HCT116 (cell line): ENCODE results near the gene GPR68. TPM values are rescaled to one million over a fixed set of nuclear protein-coding genes. Genes with fewer than 3 reads are reported as not detected.

Experiments used
- ATAC-seq: fragments of 200-7000 bp; cut with Tn5 transposase; 2 replicates; pipeline ENCODE4 v1.9.1; 2020; ENCODE audit warnings: mild to moderate bottlenecking, moderate library complexity
- BruUV-seq: library from RNA; stranded (reverse); fragments of 400-500 nt; replicated peaks from 2 replicates; lab custom pipeline; 2021; lab: Mats Ljungman, UMichigan
- CTCF ChIA-PET: fragments of 300-600 bp; sonication (Branson Sonifier 250); formaldehyde crosslinking; loops from one replicate; lab custom pipeline; 2021; ENCODE audit warnings: antibody characterized with exemption; lab: Charles Lee
- POLR2A ChIA-PET: fragments of 300-600, 350-600 bp; sonication (Branson Sonifier 250); formaldehyde crosslinking; loops from one replicate; lab custom pipeline; 2021; ENCODE audit warnings: antibody characterized with exemption; lab: Charles Lee
- RAD21 ChIA-PET, 2 experiments: fragments of 300-600 bp; sonication (Branson Sonifier 250); formaldehyde crosslinking; loops; one replicate each; lab custom pipeline; 2023; ENCODE audit warnings: low total read pairs in 2 of 2; ENCODE audit not compliant: uncharacterized antibody in 2 of 2, unreplicated experiment in 2 of 2, low non-redundant PET in 1 of 2; lab: Charles Lee
- DNase-seq: peaks from one replicate; pipeline ENCODE4 v3.0.0-alpha.2; 2010; ENCODE audit warnings: low read depth, low spot score
- H2AFZ ChIP-seq: fragments of 200-600 bp; shearing (Covaris generic), sonication (generic); 2 replicates; pipeline ENCODE4 v1.6.1; 2017; ENCODE audit warnings: low read depth, mixed run types, mixed read lengths, antibody characterized with exemption, low read length; ENCODE audit not compliant: poor library complexity, severe bottlenecking
- H3K27ac ChIP-seq: 2 replicates; pipeline ENCODE4 v1.5.1; 2012; ENCODE audit warnings: low read depth, low read length
- H3K27me3 ChIP-seq: fragments of 200-600 bp; sonication (generic); 2 replicates; pipeline ENCODE4 v1.6.1; 2016; ENCODE audit warnings: mixed run types, low read length, mixed read lengths; ENCODE audit not compliant: insufficient read depth
- H3K36me3 ChIP-seq, 2 experiments: fragments of 200-500 bp in 1 of 2; fragments of 200-600 bp in 1 of 2; sonication (Bioruptor generic) in 1 of 2; sonication (generic) in 1 of 2; 2 replicates each; pipeline versions ENCODE4 v1.5.1 to v1.6.1; 2014 to 2016; ENCODE audit warnings: low read length in 2 of 2, inconsistent platforms in 1 of 2, mixed read lengths in 1 of 2, mixed run types in 1 of 2; ENCODE audit not compliant: insufficient read depth in 2 of 2, control insufficient read depth in 1 of 2
- H3K4me1 ChIP-seq, 2 experiments: fragments of 200-600 bp in 1 of 2; sonication (generic) in 1 of 2; 2 replicates each; pipeline versions ENCODE4 v1.5.1 to v1.6.1; 2012 to 2017; ENCODE audit warnings: low read length in 2 of 2, inconsistent platforms in 1 of 2, mild to moderate bottlenecking in 1 of 2, mixed read lengths in 1 of 2, mixed run types in 1 of 2, moderate library complexity in 1 of 2; ENCODE audit not compliant: insufficient read depth in 2 of 2, control insufficient read depth in 1 of 2
- H3K4me2 ChIP-seq: fragments of 200-600 bp; sonication (generic); 2 replicates; pipeline ENCODE4 v1.6.1; 2017; ENCODE audit warnings: mixed run types, low read length, mixed read lengths
- H3K4me3 ChIP-seq, 2 experiments: fragments of 200-600 bp in 1 of 2; sonication (generic) in 1 of 2; replicated peaks in 1 of 2; 2 replicates each; pipeline ENCODE4 v1.5.1; 2011 to 2016; ENCODE audit warnings: low read length in 2 of 2, control low read depth in 1 of 2, low read depth in 1 of 2, mild to moderate bottlenecking in 1 of 2, mixed read lengths in 1 of 2, mixed run types in 1 of 2
- H3K79me2 ChIP-seq: fragments of 200-600 bp; sonication (generic); 2 replicates; pipeline ENCODE4 v1.6.1; 2017; ENCODE audit warnings: mild to moderate bottlenecking, mixed run types, low read length, moderate library complexity, mixed read lengths; ENCODE audit not compliant: insufficient read depth
- H3K9ac ChIP-seq: fragments of 200-600 bp; sonication (generic); 2 replicates; pipeline ENCODE4 v1.6.1; 2016; ENCODE audit warnings: low read length, mixed read lengths
- H3K9me2 ChIP-seq: fragments of 200-600 bp; sonication (generic), shearing (Covaris generic); 2 replicates; pipeline ENCODE4 v1.6.1; 2017; ENCODE audit warnings: mixed run types, mild to moderate bottlenecking, moderate library complexity; ENCODE audit not compliant: insufficient read depth
- H3K9me3 ChIP-seq, 2 experiments: fragments of 200-500 bp in 1 of 2; fragments of 200-600 bp in 1 of 2; sonication (Bioruptor generic) in 1 of 2; sonication (generic) in 1 of 2; 2 replicates each; pipeline ENCODE4 v1.6.1; 2014 to 2017; ENCODE audit warnings: low read length in 2 of 2, mixed read lengths in 2 of 2, inconsistent platforms in 1 of 2, low read depth in 1 of 2, mild to moderate bottlenecking in 1 of 2, mixed run types in 1 of 2, moderate library complexity in 1 of 2; ENCODE audit not compliant: control insufficient read depth in 1 of 2, insufficient read depth in 1 of 2
- H4K20me1 ChIP-seq: fragments of 200-600 bp; sonication (generic), shearing (Covaris generic); 2 replicates; pipeline ENCODE4 v1.6.1; 2017; ENCODE audit warnings: mixed run types, mild to moderate bottlenecking, moderate library complexity; ENCODE audit not compliant: insufficient read depth
- CBX3 ChIP-seq: IDR thresholded peaks from 2 replicates; pipeline ENCODE4 v1.6.1; 2012; ENCODE audit warnings: low read depth
- CEBPB ChIP-seq: IDR thresholded peaks from 2 replicates; pipeline ENCODE4 v1.6.1; 2012; ENCODE audit warnings: low read depth
- EZH2phosphoT487 ChIP-seq: fragments of 200-600 bp; IDR thresholded peaks from 2 replicates; pipeline ENCODE4 v1.6.1; 2018; ENCODE audit warnings: antibody characterized with exemption, borderline replicate concordance
- FOSL1 ChIP-seq: IDR thresholded peaks from 2 replicates; pipeline ENCODE4 v1.6.1; 2012; ENCODE audit warnings: low read depth
- JUND ChIP-seq: IDR thresholded peaks from 2 replicates; pipeline ENCODE4 v1.6.1; 2012
- POLR2A ChIP-seq: IDR thresholded peaks from 2 replicates; pipeline ENCODE4 v1.7.0; 2011; ENCODE audit warnings: borderline replicate concordance; ENCODE audit not compliant: insufficient read depth, insufficient read length; ENCODE audit errors: extremely low read depth
- POLR2AphosphoS5 ChIP-seq: IDR thresholded peaks from 2 replicates; pipeline ENCODE4 v1.6.1; 2011; ENCODE audit warnings: mild to moderate bottlenecking, low read depth, low read length, moderate library complexity
- RAD21 ChIP-seq: IDR thresholded peaks from 2 replicates; pipeline ENCODE4 v1.6.1; 2012; ENCODE audit warnings: low read depth, mild to moderate bottlenecking
- SP1 ChIP-seq: IDR thresholded peaks from 2 replicates; pipeline ENCODE4 v1.6.1; 2012; ENCODE audit warnings: low read depth
- SRF ChIP-seq: IDR thresholded peaks from 2 replicates; pipeline ENCODE4 v1.6.1; 2012; ENCODE audit warnings: low read depth
- YY1 ChIP-seq: IDR thresholded peaks from 2 replicates; pipeline ENCODE4 v1.6.1; 2011; ENCODE audit warnings: low read length, low read depth, moderate library complexity, mild to moderate bottlenecking; ENCODE audit not compliant: insufficient replicate concordance; ENCODE audit errors: extremely low read depth
- ZFX ChIP-seq: fragments of 450-650 bp; IDR thresholded peaks from 2 replicates; pipeline ENCODE4 v1.6.1; 2017
- ZNF274 ChIP-seq: fragments of 200-500 bp; sonication (Bioruptor generic); IDR thresholded peaks from 2 replicates; pipeline ENCODE4 v1.6.1; 2014; ENCODE audit warnings: mild to moderate bottlenecking, low read depth, low read length, inconsistent platforms
- intact Hi-C: fragments of 100-400 bp; cut with micrococcal nuclease; formaldehyde crosslinking; loops from 2 replicates; pipeline ENCODE4 v1.10.0; 2022
- total RNA-seq: library from RNA; stranded (reverse); gene quantifications from one replicate; pipeline ENCODE4 v1.2.1, GENCODE V29; 2021; ENCODE audit not compliant: unreplicated experiment
- TF ChIP-seq, protein P1 (sequence below): IDR thresholded peaks from 2 replicates; pipeline ENCODE4 v1.6.1; 2012
- TF ChIP-seq, protein P2 (sequence below): IDR thresholded peaks from 2 replicates; pipeline ENCODE4 v1.6.1; 2012; ENCODE audit warnings: low read depth

GPR68 gene
- total RNA-seq, 1 experiment from 2014 or later = not detected

DNA sequence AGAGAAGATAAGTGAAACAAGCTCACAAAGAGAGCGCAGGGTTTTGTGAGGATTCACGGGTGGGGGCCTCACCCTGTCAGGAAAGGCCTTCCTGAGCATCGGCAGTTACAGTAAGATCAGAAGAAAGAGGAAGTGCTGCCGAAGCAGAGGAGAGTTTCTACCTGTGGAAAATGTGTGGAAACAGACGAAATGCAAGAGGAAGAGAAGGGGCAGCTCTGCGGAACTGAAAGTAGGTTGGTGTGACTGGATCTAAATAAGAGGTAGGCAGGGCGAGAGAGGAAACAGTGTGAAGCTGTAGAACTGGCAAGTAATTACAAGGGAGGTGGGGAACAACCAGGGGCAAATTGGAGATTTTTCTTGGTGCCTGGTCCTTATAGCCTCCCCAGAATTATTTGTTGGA lies 2.6 kb downstream of the GPR68 start:
- intact Hi-C loops = no loop called here
- RAD21 ChIA-PET = no interaction called here
- H3K4me1 ChIP-seq = no peaks in the 10 kb centered on the region

DNA sequence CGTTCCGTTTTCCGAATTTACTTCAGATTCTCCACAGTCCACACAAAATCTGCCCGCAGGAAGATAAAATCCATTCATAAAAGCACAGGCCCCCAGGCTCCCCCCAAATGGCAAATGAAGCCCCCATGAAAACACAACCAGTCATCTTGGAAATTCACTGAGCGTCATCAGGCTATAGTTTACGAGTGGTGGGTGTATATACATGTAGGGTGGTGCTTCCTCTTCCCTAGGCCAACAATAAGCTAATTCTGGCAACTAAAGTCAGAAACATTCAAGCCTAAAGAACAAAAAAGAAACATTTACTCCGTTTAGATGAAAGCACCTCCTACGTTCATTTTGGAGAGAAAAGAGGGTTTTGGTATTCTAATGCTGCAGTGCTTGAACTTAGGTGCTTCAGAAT lies 5.8 kb downstream of the GPR68 start:
- no peak overlapping the region for H2AFZ ChIP-seq
- CTCF ChIA-PET = no interaction called here
- intact Hi-C loops = no loop called here
- no peak overlapping the region for H3K9ac ChIP-seq
- H4K20me1 ChIP-seq = no peaks in the 10 kb centered on the region
- H3K27ac ChIP-seq = no peak overlapping the region
- no peaks in the 10 kb centered on the region for H3K36me3 ChIP-seq
- no peaks in the 10 kb centered on the region for H3K9me2 ChIP-seq
- BruUV-seq = no TSS peak
- no peak overlapping the region for H3K4me3 ChIP-seq
- no peaks in the 10 kb centered on the region for H3K4me1 ChIP-seq
- no peaks in the 10 kb centered on the region for H3K9me3 ChIP-seq
- H3K27me3 ChIP-seq = no peaks in the 10 kb centered on the region
- TF ChIP-seq, protein P1, sequence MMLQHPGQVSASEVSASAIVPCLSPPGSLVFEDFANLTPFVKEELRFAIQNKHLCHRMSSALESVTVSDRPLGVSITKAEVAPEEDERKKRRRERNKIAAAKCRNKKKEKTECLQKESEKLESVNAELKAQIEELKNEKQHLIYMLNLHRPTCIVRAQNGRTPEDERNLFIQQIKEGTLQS = no peak
- TF ChIP-seq SP1 (no peak), SRF (no peak), CBX3 (no peak), YY1 (no peak), CEBPB (no peak), RAD21 (no peak), POLR2A (no peak), POLR2AphosphoS5 (no peak), FOSL1 (no peak), JUND (no peak), ZNF274 (no peak)
- TF ChIP-seq, protein P2, sequence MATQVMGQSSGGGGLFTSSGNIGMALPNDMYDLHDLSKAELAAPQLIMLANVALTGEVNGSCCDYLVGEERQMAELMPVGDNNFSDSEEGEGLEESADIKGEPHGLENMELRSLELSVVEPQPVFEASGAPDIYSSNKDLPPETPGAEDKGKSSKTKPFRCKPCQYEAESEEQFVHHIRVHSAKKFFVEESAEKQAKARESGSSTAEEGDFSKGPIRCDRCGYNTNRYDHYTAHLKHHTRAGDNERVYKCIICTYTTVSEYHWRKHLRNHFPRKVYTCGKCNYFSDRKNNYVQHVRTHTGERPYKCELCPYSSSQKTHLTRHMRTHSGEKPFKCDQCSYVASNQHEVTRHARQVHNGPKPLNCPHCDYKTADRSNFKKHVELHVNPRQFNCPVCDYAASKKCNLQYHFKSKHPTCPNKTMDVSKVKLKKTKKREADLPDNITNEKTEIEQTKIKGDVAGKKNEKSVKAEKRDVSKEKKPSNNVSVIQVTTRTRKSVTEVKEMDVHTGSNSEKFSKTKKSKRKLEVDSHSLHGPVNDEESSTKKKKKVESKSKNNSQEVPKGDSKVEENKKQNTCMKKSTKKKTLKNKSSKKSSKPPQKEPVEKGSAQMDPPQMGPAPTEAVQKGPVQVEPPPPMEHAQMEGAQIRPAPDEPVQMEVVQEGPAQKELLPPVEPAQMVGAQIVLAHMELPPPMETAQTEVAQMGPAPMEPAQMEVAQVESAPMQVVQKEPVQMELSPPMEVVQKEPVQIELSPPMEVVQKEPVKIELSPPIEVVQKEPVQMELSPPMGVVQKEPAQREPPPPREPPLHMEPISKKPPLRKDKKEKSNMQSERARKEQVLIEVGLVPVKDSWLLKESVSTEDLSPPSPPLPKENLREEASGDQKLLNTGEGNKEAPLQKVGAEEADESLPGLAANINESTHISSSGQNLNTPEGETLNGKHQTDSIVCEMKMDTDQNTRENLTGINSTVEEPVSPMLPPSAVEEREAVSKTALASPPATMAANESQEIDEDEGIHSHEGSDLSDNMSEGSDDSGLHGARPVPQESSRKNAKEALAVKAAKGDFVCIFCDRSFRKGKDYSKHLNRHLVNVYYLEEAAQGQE = no peak
- TF ChIP-seq, all 23 proteins: peak for 0
- Histone ChIP-seq H3K4me2 (no peak overlapping the region), H3K79me2 (no peaks in the 10 kb centered on the region)
- DNase-seq (no peak), ATAC-seq (no peak)
- ChIA-PET POLR2A (no interaction called here), RAD21 (no interaction called here)

More for the DNA sequence above, 2.6 kb downstream of the GPR68 start:
- Histone ChIP-seq H4K20me1 (no peaks in the 10 kb centered on the region), H3K9ac (no peak overlapping the region), H3K27ac (no peak overlapping the region), H3K9me2 (no peaks in the 10 kb centered on the region), H3K27me3 (no peaks in the 10 kb centered on the region), H3K36me3 (no peaks in the 10 kb centered on the region), H3K9me3 (no peaks in the 10 kb centered on the region)
- CTCF ChIA-PET = no interaction called here
- no peak for TF ChIP-seq ZFX
- TF ChIP-seq EZH2phosphoT487 = no peak
- TF ChIP-seq CBX3 = no peak
- no peak for TF ChIP-seq YY1
- TF ChIP-seq ZNF274 = no peak
- TF ChIP-seq RAD21 = no peak
- TF ChIP-seq FOSL1 = no peak
- TF ChIP-seq, all 23 proteins: peak for 0
- Histone ChIP-seq H2AFZ (no peak overlapping the region), H3K79me2 (no peaks in the 10 kb centered on the region), H3K4me2 (no peak overlapping the region), H3K4me3 (no peak overlapping the region)
- BruUV-seq = no TSS peak
- DNase-seq = no peak
- ATAC-seq = no peak
- POLR2A ChIA-PET = no interaction called here
